ENCODE measurements around the gene CHST1. TPM values are rescaled to one million over a fixed set of nuclear protein-coding genes. Genes with fewer than 3 reads are reported as not detected.

CHST1 gene
- total and polyA plus RNA-seq, 2 donors (not counting 3 experiments of a cell fraction or from before 2014, with no cell fraction given), result 12.6 to 40.5 TPM

DNA sequence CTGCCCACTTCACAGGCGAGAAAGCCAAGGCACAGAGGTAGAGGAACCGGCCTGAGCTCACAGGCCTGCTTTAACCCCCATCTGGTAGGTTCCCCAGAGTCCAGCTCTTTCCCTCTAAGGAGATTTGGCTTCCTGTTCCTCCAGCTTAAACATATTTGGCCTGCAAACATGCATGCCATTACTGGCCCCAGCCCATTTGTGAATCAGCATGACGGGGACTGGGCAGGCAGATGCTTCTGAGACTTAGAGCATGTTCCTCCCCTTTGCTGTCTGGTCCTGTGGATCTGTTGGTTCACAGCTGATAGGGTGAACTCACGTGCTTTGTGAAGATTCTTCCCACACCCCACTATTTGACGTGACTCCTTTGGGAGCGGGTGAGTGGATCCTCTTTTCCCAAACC lies 12.6 kb downstream of the CHST1 start:
- POLR2A ChIA-PET, result no interaction called here
- no peak overlapping the region for H3K9ac ChIP-seq (replicated peaks; ENCODE audit: extremely low read depth, insufficient read depth, low read length)
- H3K4me2 ChIP-seq (ENCODE audit: insufficient read depth, low read length), result no peak overlapping the region
- H4K20me1 ChIP-seq (replicated peaks; ENCODE audit: control insufficient read depth, extremely low read depth, insufficient read depth, low read length), result no peaks in the 10 kb centered on the region
- intact Hi-C loops (cut with micrococcal nuclease), result no loop called here
- no peak for TF ChIP-seq GATA2 (IDR thresholded peaks at IDR 0.05; ENCODE audit: insufficient read depth, insufficient read length, low read depth, low read length)
- no peak for TF ChIP-seq FOS (IDR thresholded peaks at IDR 0.05; ENCODE audit: borderline replicate concordance, insufficient read depth, low read length)
- dilution Hi-C loops (cut with MboI; ENCODE audit: extremely low pct_ligation_motif_present, low sequenced_read_pairs), result no loop called here
- no peaks in the 10 kb centered on the region for H3K9me1 ChIP-seq (replicated peaks; ENCODE audit: control insufficient read depth, extremely low read depth, insufficient read depth, low read length)
- no peak overlapping the region for H3K4me3 ChIP-seq (replicated peaks in 1 of 3; ENCODE audit: insufficient read depth in 1 of 3, low read depth in 1 of 3, low read length in 3 of 3)
- H3K79me2 ChIP-seq (ENCODE audit: control insufficient read depth, insufficient read depth, low read length), result no peaks in the 10 kb centered on the region
- no peak overlapping the region for H2AFZ ChIP-seq (ENCODE audit: low read depth, low read length)
- no peaks in the 10 kb centered on the region for H3K36me3 ChIP-seq (ENCODE audit: control insufficient read depth in 2 of 2, extremely low read depth in 1 of 2, insufficient read depth in 2 of 2, low read length in 2 of 2)
- no peak for FAIRE-seq
- H3K27ac ChIP-seq (ENCODE audit: insufficient read depth, low read depth, low read length), result no peak overlapping the region
- BruUV-seq (replicated peaks), result no TSS peak
- no peaks in the 10 kb centered on the region for H3K27me3 ChIP-seq (ENCODE audit: control insufficient read depth in 2 of 2, insufficient read depth in 2 of 2, low read length in 2 of 2)
- CTCF ChIA-PET, result interaction anchor here (0.9 to 3.3 kb wide), 3 partner anchors 9 to 119 kb away, joined by 3 to 25 read pairs (median 7); partner anchors contain the start of gene CHST1
- H3K4me1 ChIP-seq (ENCODE audit: control insufficient read depth, extremely low read depth, insufficient read depth, low read length), result peaks cover 18% of the 10 kb centered on the region
- DNase-seq (ENCODE audit: low read depth, low spot score), result no peak
- H3K9me3 ChIP-seq (replicated peaks; ENCODE audit: control insufficient read depth, insufficient read depth, low read length), result no peaks in the 10 kb centered on the region

DNA sequence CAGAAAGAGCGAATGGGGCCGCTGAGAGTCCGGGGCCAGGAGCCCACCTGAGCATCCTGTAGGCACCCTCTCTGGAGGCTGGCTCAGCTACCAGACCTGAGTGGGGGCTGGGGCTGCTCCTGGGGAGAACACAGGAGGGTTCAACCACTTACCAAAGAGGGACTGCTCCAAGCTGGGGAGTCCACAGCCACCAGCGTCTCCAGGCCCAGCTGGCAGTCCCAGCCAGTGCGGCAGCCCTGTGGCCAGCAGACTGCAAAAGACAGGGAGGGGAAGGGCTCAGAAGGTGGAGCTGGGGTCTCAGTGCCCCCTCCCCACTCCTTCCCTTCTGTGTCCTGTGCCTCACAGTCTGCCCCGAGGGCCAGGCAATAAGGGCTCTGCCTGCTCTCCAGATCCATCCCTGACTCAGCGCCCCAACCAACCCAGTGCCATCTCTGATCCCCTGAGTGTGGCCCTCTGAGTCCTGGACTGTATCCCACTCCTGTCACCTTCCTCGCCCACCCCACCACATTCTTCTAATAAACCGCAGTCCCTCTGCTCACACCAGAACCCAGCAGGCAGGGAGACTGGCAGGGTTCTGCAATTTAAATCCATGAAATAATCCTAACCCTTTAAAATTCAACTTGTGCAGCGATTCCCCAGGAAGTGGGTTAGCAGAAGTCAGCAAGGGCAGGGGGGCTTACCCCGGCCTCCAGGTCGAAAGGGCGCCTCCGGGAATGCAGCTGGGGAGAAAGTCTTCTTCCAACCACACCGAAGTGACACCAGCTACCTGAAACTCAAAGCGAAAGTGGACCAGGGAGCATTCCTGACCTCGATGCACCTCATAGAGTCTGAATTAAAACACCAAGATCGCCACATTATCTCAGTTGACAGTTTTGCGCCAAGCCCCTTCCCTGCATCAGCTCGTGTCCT lies 13.3 kb downstream of the CHST1 start:
- Histone ChIP-seq H4K20me1 (replicated peaks; ENCODE audit: control insufficient read depth, extremely low read depth, insufficient read depth, low read length) (no peaks in the 10 kb centered on the region), H3K27me3 (ENCODE audit: control insufficient read depth in 2 of 2, insufficient read depth in 2 of 2, low read length in 2 of 2) (no peaks in the 10 kb centered on the region), H3K4me3 (replicated peaks in 1 of 3; ENCODE audit: insufficient read depth in 1 of 3, low read depth in 1 of 3, low read length in 3 of 3) (no peak overlapping the region), H3K79me2 (ENCODE audit: control insufficient read depth, insufficient read depth, low read length) (no peaks in the 10 kb centered on the region), H2AFZ (ENCODE audit: low read depth, low read length) (no peak overlapping the region), H3K4me2 (ENCODE audit: insufficient read depth, low read length) (no peak overlapping the region), H3K9me1 (replicated peaks; ENCODE audit: control insufficient read depth, extremely low read depth, insufficient read depth, low read length) (no peaks in the 10 kb centered on the region), H3K36me3 (ENCODE audit: control insufficient read depth in 2 of 2, extremely low read depth in 1 of 2, insufficient read depth in 2 of 2, low read length in 2 of 2) (no peaks in the 10 kb centered on the region), H3K9ac (replicated peaks; ENCODE audit: extremely low read depth, insufficient read depth, low read length) (no peak overlapping the region), H3K27ac (ENCODE audit: insufficient read depth, low read depth, low read length) (no peak overlapping the region), H3K4me1 (ENCODE audit: control insufficient read depth, extremely low read depth, insufficient read depth, low read length) (peaks cover 18% of the 10 kb centered on the region), H3K9me3 (replicated peaks; ENCODE audit: control insufficient read depth, insufficient read depth, low read length) (no peaks in the 10 kb centered on the region)
- FAIRE-seq (no peak), DNase-seq (ENCODE audit: low read depth, low spot score) (no peak)
- CTCF ChIA-PET, result interaction anchor here (0.9 to 3.3 kb wide), 3 partner anchors 8 to 119 kb away, joined by 3 to 25 read pairs (median 7); partner anchors contain the start of gene CHST1
- intact Hi-C loops (cut with micrococcal nuclease) (no loop called here), dilution Hi-C loops (cut with MboI; ENCODE audit: extremely low pct_ligation_motif_present, low sequenced_read_pairs) (no loop called here)
- BruUV-seq (replicated peaks), result no TSS peak
- POLR2A ChIA-PET, result no interaction called here
- no peak for TF ChIP-seq MYC (IDR thresholded peaks at IDR 0.05; ENCODE audit: low read depth, low read length)
- TF ChIP-seq GATA2 (IDR thresholded peaks at IDR 0.05; ENCODE audit: insufficient read depth, insufficient read length, low read depth, low read length), result no peak
- no peak for TF ChIP-seq MAX (IDR thresholded peaks at IDR 0.05; ENCODE audit: insufficient read depth, insufficient read length)
- no peak for TF ChIP-seq POLR2A (IDR thresholded peaks at IDR 0.05; ENCODE audit: low read depth, low read length)
- no peak for TF ChIP-seq FOS (IDR thresholded peaks at IDR 0.05; ENCODE audit: borderline replicate concordance, insufficient read depth, low read length)
- TF ChIP-seq, protein P1, sequence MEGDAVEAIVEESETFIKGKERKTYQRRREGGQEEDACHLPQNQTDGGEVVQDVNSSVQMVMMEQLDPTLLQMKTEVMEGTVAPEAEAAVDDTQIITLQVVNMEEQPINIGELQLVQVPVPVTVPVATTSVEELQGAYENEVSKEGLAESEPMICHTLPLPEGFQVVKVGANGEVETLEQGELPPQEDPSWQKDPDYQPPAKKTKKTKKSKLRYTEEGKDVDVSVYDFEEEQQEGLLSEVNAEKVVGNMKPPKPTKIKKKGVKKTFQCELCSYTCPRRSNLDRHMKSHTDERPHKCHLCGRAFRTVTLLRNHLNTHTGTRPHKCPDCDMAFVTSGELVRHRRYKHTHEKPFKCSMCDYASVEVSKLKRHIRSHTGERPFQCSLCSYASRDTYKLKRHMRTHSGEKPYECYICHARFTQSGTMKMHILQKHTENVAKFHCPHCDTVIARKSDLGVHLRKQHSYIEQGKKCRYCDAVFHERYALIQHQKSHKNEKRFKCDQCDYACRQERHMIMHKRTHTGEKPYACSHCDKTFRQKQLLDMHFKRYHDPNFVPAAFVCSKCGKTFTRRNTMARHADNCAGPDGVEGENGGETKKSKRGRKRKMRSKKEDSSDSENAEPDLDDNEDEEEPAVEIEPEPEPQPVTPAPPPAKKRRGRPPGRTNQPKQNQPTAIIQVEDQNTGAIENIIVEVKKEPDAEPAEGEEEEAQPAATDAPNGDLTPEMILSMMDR (IDR thresholded peaks at IDR 0.05; ENCODE audit: extremely low read depth in 1 of 2, insufficient read depth in 1 of 2, low read depth in 1 of 2, low read length in 2 of 2), result no peak
- TF ChIP-seq EZH2 (IDR thresholded peaks at IDR 0.05; ENCODE audit: borderline replicate concordance, low read depth, low read length, severe bottlenecking), result no peak
- TF ChIP-seq POLR2AphosphoS5 (IDR thresholded peaks at IDR 0.05; ENCODE audit: insufficient read depth, low read depth, low read length), result no peak
- no peak for TF ChIP-seq JUN (IDR thresholded peaks at IDR 0.05; ENCODE audit: borderline replicate concordance, insufficient read depth, insufficient read length, low read depth)

Data from endothelial cell of umbilical vein (primary cell).